HG03521 (cell line): ENCODE results near the gene TNF.
"Not testable (repeated sequence)": the region's sequence is repeated elsewhere in the genome, so short reads cannot be mapped to it uniquely, and the experiment has no call there.

Experiments used
- ATAC-seq: cut with Tn5 transposase; IDR thresholded peaks from one replicate; pipeline ENCODE4 v1.9.1; 2021; ENCODE audit warnings: mild to moderate bottlenecking, moderate library complexity; ENCODE audit not compliant: unreplicated experiment

The TNF gene

GRCh38 chr6:31543639-31544038 is 31.7 kb upstream of the TNF start:
- no peak for ATAC-seq

- ATAC-seq: no peak
These were observed 30.7 kb upstream of the TNF start for GRCh38 chr6:31544676-31545075.

DNA sequence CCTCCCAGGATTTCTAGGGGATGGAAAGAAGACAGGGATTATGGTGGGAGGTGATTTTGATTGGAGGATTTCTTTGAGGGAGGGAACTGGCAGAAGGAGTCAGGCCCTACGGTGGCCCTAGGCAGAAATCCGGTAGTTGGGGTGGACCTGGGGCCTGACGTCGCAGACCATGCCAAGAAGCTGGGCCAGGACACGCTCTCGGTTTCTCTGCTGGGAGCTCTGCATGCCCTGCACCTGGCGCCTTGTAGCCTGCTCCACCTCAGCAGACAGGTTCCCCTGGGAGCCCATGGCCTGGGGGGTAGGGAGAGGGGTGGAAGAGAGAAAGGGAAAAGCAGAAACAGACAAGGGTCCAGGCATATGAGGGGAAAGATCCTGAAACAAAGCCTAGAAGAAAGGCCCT is 30.1 kb upstream of the TNF start:
- no peak for ATAC-seq

DNA sequence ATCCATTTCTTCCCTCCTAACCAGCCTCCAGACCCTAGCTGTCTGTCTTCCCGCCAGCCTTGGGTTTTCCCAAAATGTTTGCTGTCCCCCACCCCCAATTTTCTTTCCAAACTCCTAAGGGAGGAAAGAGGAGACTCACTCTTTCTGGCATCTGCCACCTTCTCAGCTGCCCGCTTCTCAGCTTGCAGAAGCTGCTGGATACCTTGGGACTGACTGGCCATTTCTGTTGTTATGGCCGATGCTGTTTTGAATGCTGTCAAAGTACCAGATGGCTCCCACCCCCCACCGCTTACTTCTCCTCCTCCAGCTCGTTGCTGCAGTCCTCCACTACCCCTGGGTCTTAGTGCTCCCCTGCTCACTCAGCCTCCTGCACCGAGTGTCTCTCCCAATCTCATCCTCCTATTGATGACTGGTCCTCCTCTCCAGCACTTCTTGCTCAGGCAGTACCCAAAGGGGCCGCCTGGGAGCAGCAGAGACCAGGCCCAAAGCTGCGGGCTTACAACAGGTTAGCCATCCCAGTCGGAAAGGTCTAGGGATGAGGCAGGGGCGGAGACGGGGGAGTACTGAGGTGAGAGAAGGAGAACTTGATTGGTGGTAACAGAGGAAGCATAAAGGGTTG is 28.9 kb upstream of the TNF start, which contains the start of gene ATP6V1G2:
ATP6V1G2 (minus strand) TSS at position 270 of the 619 bp plus-strand sequence; CDS start at position 221, 49 bp downstream.
- peak; percentile 43 for ATAC-seq

GRCh38 chr6:31546958-31547726 is 28.2 kb upstream of the TNF start, which contains the start of gene NFKBIL1:
NFKBIL1 (plus strand) TSS chr6:31547608; CDS start chr6:31547695, 87 bp downstream.
- ATAC-seq: peak; percentile 63

DNA sequence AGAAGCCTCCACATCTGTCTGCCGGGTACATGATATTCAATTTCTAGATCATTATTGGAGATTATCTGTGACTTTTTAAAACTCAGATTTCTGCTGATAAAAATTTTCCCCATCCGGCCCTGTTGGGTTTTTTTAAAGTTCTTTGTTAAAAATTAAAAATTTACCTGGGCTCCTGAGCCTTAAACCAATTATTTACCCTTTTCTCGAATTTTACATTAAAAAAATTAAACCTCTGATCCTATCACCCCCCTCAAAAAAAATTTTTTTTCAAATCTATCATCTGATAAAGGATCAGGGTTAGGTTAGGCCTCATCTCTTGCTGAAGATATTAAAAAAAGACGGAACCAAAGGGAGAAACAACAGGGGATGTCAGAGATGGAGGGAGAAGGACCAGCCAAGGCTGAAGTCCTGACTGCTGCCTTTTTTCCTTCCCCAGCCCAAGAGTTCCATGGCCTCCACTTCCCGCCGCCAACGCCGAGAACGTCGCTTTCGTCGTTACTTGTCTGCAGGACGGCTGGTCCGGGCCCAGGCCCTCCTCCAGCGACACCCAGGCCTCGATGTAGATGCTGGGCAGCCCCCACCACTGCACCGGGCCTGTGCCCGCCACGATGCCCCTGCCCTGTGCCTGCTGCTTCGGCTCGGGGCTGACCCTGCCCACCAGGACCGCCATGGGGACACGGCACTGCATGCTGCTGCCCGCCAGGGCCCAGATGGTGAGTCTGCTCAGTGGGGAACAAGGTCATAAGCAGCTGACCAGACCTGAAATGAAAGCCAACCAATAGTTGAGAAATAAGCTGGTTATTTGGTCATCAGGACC is 27.4 kb upstream of the TNF start:
- ATAC-seq: no peak

DNA sequence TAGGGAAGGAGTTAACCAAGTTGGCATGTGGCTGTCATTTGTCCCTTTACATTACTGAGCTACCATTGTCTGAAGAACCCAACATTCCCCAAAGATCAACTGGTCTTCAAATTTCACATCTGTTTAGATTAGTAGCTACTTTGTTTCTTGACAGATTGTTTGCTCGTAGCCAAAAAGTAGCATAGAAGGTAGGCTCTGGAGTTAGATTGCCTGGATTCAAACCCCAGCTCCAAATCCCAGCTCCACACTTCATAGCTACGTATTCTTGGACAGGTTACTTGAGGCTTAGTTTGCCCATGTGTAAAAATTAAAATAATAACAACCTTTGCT is 26.9 kb upstream of the TNF start:
- ATAC-seq: no peak

- not testable (repeated sequence) for ATAC-seq
These were observed 24.0 kb upstream of the TNF start for GRCh38 chr6:31551371-31551770.

DNA sequence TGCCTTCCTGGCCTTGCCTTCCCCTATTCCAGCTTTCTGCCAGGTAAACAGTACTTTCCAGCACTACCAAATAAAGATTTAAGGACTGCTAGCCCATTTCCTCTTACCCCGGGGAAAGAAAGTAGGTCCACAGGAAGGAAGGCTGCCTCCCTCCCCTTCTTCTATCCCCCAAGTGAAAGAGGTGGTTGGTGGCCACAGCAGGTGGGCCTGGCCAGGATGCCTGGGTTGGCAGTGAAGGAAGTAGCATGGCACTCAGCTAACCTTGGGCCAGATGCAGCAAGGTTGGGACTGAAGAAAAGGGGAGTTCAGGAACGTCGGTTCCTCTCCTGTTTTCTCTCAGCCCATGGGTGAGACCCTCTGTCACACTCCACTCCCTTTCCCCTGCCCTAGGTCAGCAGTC is 19.1 kb upstream of the TNF start:
- no peak for ATAC-seq

DNA sequence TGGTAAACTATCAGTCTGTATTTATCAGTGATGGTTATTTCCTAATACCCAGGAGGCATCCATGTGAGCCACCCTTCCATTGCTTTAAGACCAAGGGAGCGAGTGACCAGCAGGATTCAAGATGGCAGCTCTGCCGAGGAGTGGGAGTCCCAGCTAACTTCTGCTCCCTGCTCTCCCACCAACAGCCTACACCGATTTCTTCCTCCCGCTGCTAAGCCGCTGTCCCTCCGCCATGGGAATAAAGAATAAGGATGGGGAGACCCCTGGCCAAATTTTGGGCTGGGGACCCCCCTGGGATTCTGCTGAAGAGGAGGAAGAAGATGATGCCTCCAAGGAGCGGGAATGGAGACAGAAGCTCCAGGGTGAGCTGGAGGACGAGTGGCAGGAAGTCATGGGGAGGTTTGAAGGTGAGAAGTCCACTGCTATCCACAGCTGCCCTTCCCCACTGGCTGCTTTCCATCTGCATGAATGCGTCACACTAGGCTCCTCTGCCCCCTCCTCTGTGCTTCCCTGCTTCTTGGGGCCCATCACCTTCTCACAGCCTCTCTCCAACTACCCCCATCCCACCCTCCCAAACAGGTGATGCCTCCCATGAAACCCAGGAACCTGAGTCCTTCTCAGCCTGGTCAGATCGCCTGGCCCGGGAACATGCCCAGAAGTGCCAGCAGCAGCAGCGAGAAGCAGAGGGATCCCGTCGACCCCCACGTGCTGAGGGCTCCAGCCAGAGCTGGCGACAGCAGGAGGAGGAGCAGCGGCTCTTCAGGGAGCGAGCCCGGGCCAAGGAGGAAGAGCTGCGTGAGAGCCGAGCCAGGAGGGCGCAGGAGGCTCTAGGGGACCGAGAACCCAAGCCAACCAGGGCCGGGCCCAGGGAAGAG is 17.7 kb upstream of the TNF start:
- no peak for ATAC-seq

GRCh38 chr6:31558318-31558625 is 17.1 kb upstream of the TNF start:
- ATAC-seq: no peak

DNA sequence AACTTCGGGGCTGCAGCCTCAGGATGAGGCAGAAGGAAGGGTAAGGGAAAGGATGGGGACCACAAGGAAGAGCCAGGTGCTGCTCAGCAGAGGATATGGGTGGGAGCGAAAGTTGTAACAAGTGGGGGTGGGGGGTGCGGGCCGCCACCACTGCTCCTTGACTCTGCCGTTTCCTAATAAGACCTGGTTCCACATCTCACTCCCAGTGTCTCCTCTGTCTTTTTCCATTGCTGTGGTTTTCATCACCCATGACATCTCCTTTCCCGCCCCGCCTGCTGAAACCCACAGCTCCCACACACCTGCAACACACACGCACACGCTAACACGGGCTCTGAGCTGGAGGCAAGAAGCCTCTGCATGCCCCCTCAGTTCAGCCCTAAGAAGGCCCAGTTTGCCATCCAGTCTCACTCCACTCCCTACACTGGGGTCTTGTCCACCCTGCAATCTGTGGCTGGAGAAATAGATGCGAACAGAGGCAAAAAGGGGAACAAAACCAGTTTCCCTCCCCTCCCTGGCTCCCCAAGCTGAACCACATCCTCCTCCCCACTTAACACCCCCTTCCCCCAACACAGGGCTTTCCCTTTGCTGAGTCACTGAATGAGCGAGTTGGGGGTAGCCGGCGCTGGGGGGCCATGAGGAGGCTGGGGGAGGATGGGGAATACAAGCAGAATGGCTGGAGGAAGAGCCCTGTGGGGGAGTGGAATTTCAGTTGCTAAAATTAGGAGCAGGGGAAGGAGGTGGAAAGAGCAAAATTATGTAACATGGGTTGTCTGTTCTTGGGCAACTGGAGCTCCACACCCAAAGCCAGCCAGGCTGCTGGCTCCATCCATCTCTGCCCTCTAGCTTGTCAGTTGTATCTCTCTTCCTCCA is 16.5 kb upstream of the TNF start:
- no peak for ATAC-seq

DNA sequence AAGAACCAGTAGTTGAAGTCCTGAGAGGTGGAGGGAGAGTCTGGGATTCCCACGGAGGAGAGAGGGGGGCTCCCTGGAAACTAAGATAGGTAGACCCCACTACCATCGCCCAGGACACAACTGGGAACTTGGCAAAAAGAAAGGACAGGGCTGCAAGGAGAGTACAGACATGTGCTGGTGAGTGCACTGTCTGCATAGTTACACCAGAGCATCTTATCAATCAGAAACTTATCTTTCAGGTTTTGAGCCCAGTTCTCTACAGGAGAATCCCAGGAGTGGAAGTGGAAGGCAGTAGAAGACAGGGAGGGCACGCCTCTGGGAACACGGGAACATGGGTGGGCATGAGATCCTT is 15.8 kb upstream of the TNF start:
- peak; percentile 5 for ATAC-seq

GRCh38 chr6:31559958-31560696 is 15.2 kb upstream of the TNF start:
- peak; percentile 49 for ATAC-seq

DNA sequence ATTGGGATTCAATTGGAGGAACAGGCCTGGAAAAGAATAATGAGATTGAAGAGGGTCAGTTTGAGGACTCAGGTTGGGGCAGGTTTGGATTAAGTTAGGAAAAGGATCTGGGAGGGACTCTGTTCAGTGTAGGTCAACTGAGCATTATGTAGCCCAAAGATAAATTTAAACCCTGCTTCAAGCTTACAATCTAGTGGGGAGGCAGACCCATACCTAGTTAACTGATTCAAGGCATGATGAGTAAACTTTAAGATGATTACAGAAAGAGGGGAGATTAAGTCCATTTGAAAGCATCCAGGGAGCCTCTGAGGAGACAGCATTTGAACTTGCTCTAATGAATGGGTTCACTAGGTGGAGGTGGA is 14.7 kb upstream of the TNF start:
- ATAC-seq: no peak

DNA sequence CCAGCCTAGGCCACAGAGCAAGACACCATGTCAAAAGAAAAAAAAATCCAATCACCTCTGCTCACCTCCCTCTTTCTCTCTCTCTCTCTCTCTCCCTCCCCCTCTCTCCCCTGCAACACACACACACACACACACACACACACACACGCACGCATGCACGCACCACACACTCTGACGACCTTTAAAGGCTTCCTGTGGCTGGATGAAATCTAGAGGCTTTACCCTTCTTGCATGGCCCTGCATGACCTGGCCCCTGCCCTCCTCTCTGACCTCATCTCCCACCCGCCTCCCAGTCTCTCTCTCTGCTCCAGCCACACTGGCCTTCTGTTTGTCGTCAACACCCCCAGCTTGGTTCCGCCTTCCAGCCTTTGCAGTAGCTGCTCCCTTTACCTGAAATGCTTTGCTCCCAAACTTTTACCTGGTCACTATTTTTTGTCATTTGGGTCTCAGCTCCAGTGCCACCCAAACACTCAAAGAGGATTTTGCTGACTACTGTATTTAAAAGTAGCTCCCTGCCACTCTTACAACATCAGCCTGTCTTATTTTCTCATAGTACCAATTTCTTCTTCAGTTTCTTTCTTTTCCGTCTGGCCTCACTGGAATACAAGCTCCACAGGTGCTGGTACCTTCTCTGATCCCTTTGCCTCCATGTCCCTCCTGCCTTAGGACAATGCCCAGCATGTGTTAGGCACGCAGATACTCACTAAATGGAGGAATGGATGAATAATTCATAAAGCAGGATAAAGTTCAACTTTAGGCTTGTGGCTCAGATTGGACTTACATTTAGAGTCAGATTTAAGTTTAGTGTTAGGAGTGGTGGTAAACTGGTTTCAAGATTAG is 7.6 kb upstream of the TNF start:
- no peak for ATAC-seq

GRCh38 chr6:31568537-31568961 is 6.8 kb upstream of the TNF start:
- ATAC-seq: peak; percentile 55

DNA sequence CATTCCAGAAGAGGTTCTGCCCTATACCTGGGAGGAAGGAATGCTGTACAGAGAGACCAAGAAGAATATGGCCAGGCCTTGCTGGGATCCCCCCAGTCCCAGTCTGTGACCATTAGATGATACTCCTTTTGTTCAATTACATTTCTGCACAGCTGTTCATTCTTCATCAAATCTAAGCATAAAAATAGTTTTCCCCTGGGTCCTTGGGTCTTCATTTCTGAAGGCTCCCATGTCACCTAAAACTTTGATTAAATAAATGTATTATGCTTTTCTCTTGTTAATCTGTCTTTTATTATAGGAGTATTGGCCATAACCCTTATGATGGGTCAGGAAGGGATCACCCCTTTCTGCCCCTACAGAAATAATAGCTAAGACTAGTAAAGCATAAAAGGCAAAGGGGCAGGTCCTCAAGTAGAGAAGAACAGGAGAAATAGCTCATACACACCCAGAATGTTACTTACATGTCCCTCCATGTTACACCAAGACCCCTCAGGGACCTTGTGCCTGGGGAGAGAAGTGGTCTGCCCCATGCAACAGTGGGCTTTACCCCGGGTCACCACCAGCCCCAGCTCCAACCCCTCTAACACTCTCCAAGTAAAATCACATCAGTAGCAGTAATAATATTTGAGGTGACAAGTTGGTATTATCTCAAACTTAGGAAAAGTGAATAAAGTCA is 5.4 kb upstream of the TNF start:
- no peak for ATAC-seq
